GM18511 (cell line): ENCODE measurements around the gene MRPL50.

Source experiments
- ATAC-seq: cut with Tn5 transposase; IDR thresholded peaks from one replicate; pipeline ENCODE4 v1.9.1; 2021; ENCODE audit warnings: mild to moderate bottlenecking, moderate library complexity; ENCODE audit not compliant: unreplicated experiment

MRPL50 gene

DNA sequence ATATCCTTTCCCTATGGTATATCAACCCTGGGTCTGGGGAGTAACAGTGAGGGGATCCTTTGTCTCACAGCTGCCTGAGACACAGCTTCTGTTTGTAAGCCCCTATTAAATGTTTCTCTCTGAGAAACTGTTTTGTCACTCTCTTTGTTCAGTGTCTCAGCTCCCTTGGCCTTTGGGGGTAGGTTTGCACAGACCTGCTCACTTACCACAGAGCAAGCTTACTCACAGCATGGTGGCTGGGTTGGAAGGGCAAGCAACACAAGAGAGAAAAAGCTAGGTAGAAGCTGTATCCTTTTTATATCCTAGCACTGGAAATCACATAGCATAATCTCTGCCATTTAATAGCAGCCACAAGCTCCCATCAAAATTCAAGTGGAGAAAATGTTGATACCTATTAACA, 18.1 kb downstream of the MRPL50 start:
- no peak for ATAC-seq

DNA sequence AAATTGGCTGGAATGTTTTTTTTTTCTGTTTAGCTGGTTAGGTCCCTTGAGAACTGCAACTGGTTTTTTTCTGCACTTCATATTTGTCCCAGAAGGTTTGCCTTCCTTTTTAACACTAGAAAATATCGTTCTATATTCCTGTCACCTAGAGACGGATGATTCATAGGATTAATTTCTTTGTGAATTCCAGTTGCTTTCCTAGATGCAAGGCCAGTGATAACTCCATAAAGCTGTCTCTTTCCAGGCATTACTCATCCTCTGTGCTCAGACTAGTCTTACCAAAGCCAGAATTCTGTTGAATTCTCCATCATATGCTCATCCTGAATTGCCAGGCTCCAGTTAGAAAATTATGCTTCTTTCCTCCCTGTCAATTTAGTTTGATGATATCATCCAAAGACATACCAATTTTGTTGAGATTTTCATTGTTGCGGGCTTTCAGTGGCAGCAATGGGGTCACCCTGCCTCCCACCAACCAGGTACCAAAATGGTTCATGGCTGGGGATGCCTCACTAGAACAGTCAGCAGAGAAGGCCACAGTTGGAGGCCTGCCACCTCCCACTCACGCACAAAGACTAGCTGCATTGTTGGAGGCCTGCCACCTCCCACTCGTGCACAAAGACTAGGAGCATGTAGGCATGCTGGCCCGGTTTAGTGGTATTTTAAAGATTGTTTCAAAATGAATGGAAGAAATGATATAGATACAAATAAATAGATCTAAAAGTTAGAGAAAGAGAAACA, 22.1 kb downstream of the MRPL50 start:
- ATAC-seq = no peak

DNA sequence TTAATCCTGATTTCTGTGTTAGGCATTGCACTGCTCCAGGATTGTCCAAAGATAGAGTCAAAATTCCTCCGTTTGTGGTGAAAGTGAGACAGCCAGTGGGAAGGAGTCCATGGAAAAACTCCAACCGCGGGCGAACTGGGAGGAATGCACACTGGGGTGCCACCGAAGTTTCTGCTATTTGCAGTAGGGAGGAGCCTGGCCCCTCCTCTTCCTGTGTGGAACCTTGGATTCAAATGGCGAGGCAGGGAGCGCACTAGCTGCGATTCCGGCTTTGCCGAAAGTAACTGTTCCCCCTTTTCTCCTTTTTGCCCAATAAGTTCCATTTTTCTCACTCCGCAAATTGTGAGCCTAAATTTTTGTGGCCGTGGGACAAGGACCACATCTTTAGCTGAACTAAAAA, 22.9 kb downstream of the MRPL50 start:
- no peak for ATAC-seq

DNA sequence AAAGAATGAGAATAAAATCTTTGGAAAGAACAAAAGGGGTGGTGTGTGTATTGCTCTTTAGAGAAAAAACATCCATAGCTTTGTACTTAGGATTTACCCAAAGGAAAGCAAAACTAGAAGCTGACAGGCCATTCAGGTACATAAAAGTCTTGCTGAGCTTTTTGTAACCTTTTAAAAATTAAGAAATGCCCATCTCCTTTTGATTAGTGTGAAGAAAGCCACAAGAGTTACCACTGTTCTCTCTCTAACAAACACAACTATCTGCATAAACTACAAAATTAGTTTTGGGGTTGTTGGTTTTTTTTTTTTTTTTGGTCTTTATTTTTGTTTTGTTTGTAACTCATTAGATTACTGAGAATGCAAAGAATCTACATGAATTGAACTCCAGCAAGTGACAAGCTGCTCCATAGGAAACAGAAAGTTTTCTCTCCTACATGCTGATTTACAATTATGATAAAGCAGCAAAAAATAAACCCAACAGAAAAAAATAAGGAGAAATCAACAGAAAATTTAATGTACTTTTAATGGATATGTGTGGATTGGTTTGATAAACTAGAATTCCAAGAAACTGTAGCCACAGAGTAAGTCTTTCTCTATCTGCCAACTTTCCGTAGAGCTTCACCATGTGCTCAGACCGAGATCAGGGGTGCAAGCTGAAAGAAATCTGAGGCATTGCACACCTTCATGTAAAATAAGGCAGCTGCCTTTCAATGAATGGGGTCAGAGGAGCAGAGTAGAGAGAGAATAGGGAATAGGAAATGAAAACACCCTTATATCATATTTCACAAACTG, 25.9 kb downstream of the MRPL50 start:
- no peak for ATAC-seq

DNA sequence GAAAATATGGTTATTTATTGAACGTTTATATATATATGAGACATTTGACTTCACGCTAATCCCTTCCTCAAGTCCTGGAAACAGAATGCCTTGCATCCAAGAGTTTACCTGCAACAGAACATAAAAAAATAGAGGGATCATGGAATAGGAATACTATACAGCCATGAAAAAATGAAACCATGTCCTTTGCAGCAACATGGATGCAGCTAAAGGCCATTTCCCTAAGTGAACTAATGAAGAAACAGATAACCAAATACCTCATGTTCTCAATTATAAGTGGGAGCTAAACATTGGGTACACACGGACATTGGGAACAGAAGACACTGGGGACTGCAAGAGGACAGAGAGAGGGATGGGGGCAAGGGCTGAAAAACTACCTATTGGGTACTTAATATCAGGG, 26.6 kb downstream of the MRPL50 start:
- no peak for ATAC-seq

DNA sequence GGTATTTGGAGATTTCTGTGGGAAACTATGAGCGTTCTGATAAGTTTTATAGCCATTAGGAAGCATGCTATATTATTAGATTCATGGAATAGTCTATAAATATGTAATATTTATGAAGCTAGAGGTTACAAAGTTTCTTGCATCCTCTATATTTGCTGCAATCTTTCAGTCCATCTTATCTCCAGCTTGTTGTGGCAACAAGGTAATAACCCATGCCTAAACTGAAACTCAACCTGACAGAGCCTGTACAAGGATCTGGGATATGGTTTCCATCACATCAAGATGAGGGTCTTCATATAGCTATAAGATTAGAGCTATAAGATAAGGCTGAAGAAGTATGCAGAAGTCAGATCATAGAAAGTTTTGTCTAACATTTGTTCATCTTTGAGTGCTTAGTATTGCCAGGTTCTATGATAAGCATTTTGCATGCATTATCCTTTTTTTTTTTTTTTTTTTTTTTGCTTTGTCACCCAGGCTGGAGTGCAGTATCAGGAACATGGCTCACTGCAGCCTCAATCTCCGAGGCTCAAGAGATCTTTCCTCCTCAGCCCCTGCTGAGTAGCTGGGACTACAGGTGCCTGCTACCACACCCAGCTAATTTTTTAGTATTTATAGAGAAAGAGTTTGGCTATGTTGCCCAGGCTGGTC, 28.4 kb downstream of the MRPL50 start:
- ATAC-seq = no peak

DNA sequence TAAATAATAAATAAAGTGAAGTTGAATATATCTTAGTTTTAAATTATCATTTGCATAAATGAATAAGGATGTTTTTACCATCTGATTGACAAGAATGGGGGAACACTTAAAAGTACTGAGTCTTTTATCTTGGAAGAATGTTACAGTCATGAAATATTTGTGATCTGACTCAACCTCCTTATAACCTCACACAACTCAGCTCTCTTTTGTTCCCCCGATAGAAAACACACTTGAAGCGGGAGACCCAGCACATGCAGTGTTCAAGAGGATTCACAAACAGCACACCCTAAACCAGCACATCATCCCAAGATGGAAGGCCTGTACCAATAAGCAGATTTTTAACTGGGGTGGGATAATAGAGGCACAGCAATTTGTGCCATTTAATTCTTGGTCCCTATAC, 29.1 kb downstream of the MRPL50 start:
- no peak for ATAC-seq

DNA sequence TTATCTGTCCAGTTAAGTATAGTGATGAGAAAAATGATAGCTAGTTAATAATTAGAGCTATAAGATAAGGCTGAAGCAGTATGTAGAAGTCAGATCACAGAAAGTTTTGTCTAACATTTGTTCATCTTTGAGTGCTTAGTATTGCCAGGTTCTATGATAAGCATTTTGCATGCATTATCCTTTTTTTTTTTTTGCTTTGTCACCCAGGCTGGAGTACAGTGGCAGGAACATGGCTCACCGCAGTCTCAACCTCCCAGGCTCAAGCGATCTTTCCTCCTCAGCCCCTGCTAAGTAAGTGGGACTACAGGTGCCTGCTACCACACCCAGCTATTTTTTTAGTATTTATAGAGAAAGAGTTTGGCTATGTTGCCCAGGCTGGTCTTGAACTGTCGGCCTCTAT, 31.1 kb downstream of the MRPL50 start:
- no peak for ATAC-seq

DNA sequence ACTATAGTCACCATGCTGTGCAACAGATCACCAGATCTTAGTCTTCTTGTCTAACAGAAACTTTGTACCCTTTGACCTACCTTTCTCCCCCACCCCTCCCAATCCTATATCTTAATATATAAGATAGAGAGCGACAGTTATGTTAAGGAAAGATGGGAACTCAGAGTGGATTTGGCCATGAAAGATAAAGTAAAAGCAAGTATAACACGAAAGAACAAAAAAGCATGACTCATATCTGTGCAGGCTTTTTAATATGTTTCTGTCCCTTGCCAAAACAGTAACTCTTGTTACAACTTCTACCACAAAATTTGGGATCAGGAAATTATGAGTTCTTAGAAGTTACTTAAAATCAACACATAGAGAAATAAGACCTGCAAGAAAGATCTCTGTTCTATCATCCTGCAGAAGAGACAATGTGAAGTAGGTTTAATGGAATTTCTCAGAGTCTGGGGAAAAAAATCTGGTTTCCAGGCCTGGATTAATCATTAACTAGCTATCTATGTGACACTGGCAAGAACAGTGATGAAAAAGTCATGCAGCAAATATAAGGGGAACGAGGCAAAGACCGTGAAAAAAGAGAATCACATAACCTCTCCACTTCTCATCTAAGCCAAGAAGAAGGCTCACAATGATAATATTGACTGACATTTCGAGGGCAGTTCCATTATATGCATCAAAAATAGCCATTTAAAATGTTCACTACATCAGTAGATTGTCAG, 32.2 kb downstream of the MRPL50 start:
- ATAC-seq = no peak

DNA sequence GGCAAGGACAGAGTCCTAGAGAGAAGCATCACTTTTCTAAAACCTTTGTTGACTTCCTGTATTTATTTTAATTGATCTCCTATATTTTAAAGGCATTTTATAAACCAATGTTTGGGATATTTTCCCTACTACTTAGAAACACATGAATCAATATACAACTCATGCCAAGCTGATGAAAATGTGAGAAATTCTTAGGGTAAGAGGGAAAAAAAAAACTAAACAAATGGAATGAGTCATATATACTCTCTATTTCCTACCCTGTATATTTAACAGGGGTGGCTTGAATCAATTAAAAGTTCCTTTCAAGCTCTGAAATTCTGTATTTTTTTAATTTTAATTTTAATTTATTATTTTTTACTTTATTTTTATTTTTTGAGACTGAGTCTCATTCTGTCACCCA, 33.2 kb downstream of the MRPL50 start:
- no peak for ATAC-seq

DNA sequence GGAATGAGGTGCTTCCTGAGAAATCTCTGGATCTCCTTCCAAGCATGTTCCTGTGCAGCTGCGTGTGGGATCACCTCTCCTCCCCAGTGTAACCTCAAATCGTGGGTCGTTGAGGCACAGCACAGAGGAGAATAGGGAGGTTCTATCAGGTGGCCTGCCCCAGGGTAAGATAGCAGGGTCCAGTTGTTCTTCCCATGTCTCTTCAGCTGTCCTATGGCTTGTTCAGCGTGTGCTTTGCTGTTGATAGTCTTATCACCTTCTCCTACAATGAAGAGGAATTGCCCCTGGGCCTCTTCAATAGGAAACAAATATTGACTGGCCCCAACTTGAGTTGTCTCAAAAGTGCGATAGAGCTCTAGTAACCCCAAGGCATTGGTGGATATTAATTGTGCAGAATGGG, 36.0 kb downstream of the MRPL50 start:
- ATAC-seq = no peak

DNA sequence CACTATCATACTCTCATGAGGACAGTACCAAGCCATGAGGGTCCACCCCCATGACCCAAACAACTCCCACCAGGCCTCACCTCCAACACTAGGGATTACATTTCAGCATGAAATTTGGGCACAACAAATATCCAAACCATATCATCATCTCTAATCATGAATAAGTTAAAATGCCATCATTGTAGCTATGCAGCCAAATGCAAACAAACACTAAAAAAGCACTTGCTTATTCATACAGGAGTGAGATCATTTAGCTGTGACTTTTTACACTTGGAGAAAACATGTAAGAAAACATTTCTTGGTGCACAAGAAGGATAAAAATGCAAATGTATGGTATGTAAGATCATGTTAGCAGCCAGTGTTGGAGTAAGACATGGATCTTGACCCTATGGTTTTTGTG, 37.8 kb downstream of the MRPL50 start:
- ATAC-seq = no peak

DNA sequence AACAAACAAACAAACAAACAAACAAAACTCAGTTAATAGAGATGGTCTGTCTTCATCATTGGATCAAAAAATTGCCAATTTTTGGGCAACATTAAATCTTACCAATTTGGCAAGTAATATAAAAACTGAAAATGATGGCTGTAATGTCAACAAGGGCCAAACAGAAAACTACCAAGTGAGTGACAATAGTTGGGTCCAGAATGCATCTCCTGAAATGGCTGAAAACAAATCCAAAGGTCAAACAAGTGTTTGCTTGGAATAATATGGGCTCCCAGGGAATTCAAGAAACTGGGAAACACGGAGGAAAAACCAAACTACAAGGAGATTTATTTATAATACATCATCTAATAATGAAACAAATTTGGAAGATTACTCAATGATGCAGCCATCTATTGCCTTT, 38.7 kb downstream of the MRPL50 start:
- ATAC-seq = no peak

DNA sequence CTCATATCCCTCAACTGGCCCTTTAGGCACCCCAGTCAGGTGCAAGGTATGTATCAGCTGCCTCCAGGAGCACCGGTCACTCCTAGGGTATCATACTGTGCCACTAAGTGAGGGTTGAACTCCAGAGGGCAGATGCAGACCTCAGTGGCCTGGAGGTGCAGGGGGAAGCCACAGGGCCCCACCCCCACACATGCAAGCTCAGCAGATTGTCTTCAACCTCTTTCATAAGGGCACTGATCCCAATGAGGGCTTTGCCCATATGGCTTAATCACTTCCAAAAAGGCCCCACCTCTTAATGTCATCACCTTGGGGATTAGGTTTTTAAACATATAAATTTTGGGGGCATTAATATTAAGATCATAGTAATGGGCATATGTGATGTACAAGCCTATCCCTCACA, 41.8 kb downstream of the MRPL50 start:
- ATAC-seq = no peak

DNA sequence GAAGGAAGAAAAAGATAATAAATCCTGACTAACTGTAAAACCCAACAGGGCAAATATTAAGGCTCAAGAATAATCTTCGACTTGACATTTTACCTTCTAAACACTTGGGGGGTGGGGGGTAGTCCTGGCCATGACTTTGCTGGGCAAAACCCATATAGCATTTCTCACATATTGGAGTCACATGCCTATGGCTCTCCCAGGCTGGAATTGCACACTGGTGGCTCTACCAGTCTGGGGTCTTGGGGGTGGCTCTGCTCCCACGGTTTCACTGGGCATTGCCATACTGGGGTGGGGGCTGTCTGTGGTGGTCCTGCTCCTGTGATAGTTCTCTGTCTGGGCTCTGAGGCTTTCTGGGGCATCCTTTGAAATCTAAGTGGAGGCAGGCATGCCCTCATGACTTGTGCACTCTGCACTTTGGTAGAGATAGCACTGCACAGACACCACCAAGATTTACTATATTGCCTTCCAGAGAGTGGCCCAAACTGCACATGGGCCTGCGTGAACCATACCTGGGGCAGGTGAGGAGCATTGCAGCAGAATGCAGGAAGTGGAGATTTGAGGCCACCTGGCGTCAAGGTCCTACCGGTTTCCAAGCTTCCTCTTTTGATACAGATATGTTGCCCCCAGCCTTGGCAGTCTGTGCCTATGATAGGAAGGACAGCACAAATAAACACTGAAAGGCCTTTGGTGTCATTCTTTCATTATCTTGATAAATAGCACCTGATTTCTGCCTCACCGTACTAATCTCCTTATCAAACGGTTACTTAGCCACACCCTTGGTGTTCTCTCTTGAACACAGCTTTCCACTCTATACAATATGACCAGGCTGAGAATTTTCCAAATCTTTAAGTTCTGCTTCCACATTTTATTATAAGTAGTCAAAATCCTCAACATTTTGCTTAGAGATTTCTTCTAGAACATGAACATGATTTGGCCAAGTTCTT, 43.4 kb downstream of the MRPL50 start:
- ATAC-seq = no peak

DNA sequence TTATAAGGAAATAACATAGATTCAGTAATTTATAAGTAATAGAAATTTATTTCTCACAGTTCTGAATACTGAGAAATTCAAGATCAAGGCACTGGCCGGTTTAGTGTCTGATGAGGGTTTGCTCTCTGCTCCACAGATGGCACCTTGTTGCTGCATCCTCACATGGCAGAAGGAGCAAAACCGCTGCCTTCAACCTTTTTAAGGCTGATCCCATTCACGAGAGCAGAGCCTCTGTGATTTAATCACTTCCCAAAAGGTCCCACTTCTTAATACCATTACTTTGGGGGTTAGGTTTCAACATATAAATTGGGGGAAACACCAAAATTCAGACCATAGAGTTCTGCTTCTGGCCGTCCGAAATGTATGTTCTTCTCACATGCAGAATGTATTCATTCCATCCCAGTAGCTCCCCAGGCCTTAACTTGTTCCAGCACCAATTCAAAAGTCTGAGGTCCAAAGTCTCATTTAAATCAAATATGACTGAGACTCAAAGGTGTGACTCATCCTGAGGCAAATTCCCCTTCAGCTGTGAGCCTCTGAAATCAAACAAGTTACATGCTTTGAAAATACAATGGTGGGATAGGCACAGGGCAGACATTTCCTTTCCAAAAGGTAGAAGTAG, 44.2 kb downstream of the MRPL50 start:
- no peak for ATAC-seq

DNA sequence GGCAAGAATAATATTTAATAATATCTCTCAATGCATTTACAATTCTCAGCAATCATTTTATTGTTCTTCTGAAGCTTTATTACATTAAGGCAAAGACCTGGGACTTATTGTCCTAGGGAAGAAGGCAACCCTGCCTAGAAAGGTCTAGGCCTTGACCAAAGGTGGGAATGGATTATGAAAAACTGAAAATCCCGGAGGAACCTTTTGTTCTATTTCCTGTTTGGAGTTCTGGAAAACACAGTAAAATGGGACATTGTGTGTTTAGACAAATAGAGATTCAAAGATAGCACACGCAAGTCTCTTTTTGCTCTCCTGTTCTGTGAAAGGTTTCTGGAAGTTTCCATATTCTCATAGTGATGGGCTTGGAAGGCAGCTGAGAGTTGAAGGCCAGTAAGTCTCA, 44.7 kb downstream of the MRPL50 start:
- ATAC-seq = no peak

DNA sequence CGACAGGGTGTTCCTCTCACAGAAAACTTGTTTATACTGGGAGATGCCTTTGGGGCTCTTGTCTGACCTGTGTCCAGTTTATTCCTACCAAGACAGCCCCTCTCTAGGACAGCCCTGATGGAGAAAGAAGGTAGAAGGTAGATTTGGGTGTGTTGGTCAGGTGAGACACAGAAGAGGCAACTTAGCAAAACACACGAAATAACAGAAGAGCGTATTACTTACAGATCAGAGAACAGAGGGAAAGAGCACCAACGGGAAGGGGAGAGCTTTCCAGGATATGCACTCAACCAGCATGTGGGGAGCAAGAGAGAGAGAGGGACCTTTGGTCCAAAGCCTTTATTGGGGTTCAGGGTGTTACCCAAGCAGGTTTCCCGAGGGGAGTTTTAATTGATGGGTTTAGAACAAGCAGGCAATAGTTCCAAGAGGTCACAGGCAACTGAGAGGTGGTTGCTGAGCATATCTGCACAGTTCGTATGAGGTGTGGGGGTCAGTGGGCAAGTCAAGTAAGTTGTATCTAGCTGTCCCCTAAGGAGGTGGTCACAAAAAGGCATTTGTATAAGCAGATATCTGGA, 45.4 kb downstream of the MRPL50 start:
- ATAC-seq = no peak

DNA sequence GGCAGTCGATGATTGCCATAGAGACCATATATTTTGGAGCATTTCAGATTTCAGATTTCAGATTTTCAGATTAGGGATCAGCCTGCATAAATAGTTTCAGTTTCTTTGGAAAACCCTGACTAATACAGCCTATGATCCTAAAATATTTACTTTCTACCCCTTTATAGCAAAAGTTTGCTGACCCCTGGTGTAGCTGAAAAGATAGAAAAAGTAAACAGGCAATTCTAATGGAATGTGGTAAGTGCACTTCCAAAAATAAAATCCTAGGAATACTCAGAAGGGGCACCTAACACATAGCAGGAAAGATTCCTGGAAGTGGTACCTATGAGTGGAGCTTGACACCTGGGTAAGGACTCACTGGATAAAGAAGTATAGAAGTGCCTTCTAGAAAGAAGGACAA, 48.1 kb downstream of the MRPL50 start:
- ATAC-seq = no peak

DNA sequence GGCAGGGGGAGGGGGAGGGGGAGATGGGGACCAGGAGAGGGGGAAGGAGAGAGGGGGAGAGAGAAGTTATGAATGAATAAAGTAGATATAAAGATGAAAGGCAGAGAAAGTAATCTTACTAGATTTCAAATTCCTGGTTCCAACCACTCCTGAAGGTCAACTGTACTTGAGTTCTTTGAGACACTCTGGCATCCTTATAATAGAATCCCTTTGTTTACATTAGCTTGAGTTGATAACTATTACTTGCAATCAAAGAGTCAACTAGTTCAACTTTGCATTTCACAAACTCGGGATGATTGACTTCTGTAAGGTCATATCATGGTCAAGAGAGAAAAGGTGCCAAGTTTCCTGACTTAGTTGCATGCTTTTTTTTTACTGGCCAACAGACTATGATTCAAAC, 55.8 kb downstream of the MRPL50 start:
- no peak for ATAC-seq
